SK-N-SH (cell line): ENCODE results near the gene NAT8L.

Source experiments
- CHD2 ChIP-seq: fragments of 150-350 bp; IDR thresholded peaks from 2 replicates; pipeline ENCODE4 v1.6.1; 2018; ENCODE audit warnings: low read length; ENCODE audit not compliant: partially characterized antibody
- NFIC ChIP-seq: IDR thresholded peaks from 2 replicates; pipeline ENCODE4 v1.4.0; 2012; ENCODE audit warnings: borderline replicate concordance
- TF ChIP-seq, protein P1 (sequence below): fragments of 150-350 bp; IDR thresholded peaks from 2 replicates; pipeline ENCODE4 v1.6.1; 2016; ENCODE audit warnings: mild to moderate bottlenecking, low read depth, low read length
- TF ChIP-seq, protein P2 (sequence below): fragments of 200-600 bp; sonication (generic); IDR thresholded peaks from 2 replicates; pipeline ENCODE4 v1.6.1; 2017; ENCODE audit warnings: antibody characterized with exemption, mild to moderate bottlenecking, moderate library complexity

DNA sequence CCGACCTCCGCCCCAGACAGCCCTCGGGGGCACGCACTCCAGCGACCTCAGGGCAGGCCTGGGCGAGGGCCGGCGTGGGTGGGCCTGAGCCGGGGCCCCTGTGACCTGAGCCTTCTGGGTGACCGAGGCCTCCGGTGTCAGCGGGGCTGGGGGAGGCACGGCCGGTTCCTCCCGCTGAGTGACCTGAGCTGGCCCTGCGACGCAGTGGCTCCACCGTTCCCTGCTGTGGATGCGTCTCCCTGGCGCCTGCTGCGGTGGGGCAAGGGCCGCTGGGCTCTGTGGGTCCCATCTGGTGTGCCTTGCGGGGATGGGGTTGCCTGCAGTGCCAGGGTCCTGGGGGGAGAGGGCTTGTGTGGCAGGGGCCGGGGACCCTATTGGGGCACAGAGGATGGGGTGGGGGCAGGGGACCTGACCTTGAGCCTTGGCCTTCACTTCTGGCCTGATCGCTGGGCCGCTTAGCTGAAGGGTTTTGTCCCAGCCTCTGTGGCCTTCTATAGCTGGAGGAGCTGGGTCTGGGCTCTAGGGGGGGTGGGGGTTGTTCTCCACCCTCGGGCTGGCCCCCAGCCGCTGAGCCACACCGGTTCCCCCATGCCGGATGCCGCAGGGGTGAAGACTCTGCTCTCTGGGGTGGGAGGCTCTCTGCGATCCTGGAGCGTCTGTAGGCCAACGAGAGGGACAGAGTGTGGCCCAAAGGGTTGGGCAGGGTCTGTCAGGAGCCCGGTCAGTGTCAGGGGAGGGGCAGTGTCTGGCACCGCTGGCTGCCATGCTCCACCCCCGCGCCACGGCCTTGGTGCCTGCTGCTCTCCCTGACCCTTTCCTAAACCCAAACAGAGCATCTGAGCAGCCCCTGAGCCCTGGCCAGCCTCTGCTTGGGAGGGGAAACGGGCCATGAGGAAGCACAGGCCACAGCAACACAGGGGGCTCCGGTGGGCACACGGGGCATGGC lies 2.3 kb downstream of the NAT8L start:
- TF ChIP-seq, protein P1, sequence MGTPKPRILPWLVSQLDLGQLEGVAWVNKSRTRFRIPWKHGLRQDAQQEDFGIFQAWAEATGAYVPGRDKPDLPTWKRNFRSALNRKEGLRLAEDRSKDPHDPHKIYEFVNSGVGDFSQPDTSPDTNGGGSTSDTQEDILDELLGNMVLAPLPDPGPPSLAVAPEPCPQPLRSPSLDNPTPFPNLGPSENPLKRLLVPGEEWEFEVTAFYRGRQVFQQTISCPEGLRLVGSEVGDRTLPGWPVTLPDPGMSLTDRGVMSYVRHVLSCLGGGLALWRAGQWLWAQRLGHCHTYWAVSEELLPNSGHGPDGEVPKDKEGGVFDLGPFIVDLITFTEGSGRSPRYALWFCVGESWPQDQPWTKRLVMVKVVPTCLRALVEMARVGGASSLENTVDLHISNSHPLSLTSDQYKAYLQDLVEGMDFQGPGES: no peak
- TF ChIP-seq, protein P2, sequence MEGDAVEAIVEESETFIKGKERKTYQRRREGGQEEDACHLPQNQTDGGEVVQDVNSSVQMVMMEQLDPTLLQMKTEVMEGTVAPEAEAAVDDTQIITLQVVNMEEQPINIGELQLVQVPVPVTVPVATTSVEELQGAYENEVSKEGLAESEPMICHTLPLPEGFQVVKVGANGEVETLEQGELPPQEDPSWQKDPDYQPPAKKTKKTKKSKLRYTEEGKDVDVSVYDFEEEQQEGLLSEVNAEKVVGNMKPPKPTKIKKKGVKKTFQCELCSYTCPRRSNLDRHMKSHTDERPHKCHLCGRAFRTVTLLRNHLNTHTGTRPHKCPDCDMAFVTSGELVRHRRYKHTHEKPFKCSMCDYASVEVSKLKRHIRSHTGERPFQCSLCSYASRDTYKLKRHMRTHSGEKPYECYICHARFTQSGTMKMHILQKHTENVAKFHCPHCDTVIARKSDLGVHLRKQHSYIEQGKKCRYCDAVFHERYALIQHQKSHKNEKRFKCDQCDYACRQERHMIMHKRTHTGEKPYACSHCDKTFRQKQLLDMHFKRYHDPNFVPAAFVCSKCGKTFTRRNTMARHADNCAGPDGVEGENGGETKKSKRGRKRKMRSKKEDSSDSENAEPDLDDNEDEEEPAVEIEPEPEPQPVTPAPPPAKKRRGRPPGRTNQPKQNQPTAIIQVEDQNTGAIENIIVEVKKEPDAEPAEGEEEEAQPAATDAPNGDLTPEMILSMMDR: no peak
- TF ChIP-seq CHD2 (no peak), NFIC (no peak)
